Measurements from ENCODE around the gene CAPN5.

The CAPN5 gene

GRCh38 chr11:77020734-77021133 is 46.0 kb upstream of the CAPN5 start:
- Histone ChIP-seq H3K27me3 (ENCODE audit: insufficient read depth, low read length) (no peaks in the 10 kb centered on the region), H3K9me2 (ENCODE audit: low read depth, low read length) (no peaks in the 10 kb centered on the region), H3K9ac (ENCODE audit: low read length) (no peak overlapping the region), H3K27ac (ENCODE audit: low read depth, low read length, poor library complexity, severe bottlenecking) (no peak overlapping the region), H2AFZ (ENCODE audit: low read length) (no peak overlapping the region), H3K36me3 (ENCODE audit: insufficient read depth, low read length) (no peaks in the 10 kb centered on the region), H3K9me3 (ENCODE audit: low read length) (no peaks in the 10 kb centered on the region), H3K79me2 (ENCODE audit: insufficient read depth, low read length) (no peaks in the 10 kb centered on the region), H3K4me2 (ENCODE audit: low read length) (no peak overlapping the region), H3K4me1 (ENCODE audit: insufficient read depth, low read length, severe bottlenecking) (no peaks in the 10 kb centered on the region), H3F3A (ENCODE audit: insufficient read depth, low read length) (no peaks in the 10 kb centered on the region), H4K20me1 (ENCODE audit: insufficient read depth, low read length) (no peaks in the 10 kb centered on the region), H3K4me3 (ENCODE audit: low read depth, low read length, poor library complexity, severe bottlenecking) (no peak overlapping the region)
- TF ChIP-seq CTCF (IDR thresholded peaks at IDR 0.05; ENCODE audit: low read length) (no peak), EZH2 (IDR thresholded peaks at IDR 0.05; ENCODE audit: borderline replicate concordance, low read length) (no peak)

GRCh38 chr11:77024745-77025144 is 42.0 kb upstream of the CAPN5 start:
- Histone ChIP-seq H3K9me2 (ENCODE audit: low read depth, low read length) (no peaks in the 10 kb centered on the region), H3K36me3 (ENCODE audit: insufficient read depth, low read length) (no peaks in the 10 kb centered on the region), H3K4me1 (ENCODE audit: insufficient read depth, low read length, severe bottlenecking) (no peaks in the 10 kb centered on the region), H3F3A (ENCODE audit: insufficient read depth, low read length) (no peaks in the 10 kb centered on the region), H3K9me3 (ENCODE audit: low read length) (no peaks in the 10 kb centered on the region), H3K27me3 (ENCODE audit: insufficient read depth, low read length) (no peaks in the 10 kb centered on the region), H3K4me3 (ENCODE audit: low read depth, low read length, poor library complexity, severe bottlenecking) (no peak overlapping the region), H4K20me1 (ENCODE audit: insufficient read depth, low read length) (no peaks in the 10 kb centered on the region), H2AFZ (ENCODE audit: low read length) (no peak overlapping the region), H3K79me2 (ENCODE audit: insufficient read depth, low read length) (no peaks in the 10 kb centered on the region), H3K4me2 (ENCODE audit: low read length) (no peak overlapping the region), H3K9ac (ENCODE audit: low read length) (no peak overlapping the region), H3K27ac (ENCODE audit: low read depth, low read length, poor library complexity, severe bottlenecking) (no peak overlapping the region)
- TF ChIP-seq EZH2 (IDR thresholded peaks at IDR 0.05; ENCODE audit: borderline replicate concordance, low read length), result no peak
- TF ChIP-seq CTCF (IDR thresholded peaks at IDR 0.05; ENCODE audit: low read length), result no peak

- Histone ChIP-seq H3K9me3 (ENCODE audit: low read length) (no peaks in the 10 kb centered on the region), H3K27me3 (ENCODE audit: insufficient read depth, low read length) (no peaks in the 10 kb centered on the region), H3K4me1 (ENCODE audit: insufficient read depth, low read length, severe bottlenecking) (no peaks in the 10 kb centered on the region), H3F3A (ENCODE audit: insufficient read depth, low read length) (no peaks in the 10 kb centered on the region), H3K4me2 (ENCODE audit: low read length) (no peak overlapping the region), H3K36me3 (ENCODE audit: insufficient read depth, low read length) (no peaks in the 10 kb centered on the region), H3K79me2 (ENCODE audit: insufficient read depth, low read length) (no peaks in the 10 kb centered on the region), H4K20me1 (ENCODE audit: insufficient read depth, low read length) (no peaks in the 10 kb centered on the region), H3K9ac (ENCODE audit: low read length) (no peak overlapping the region), H3K9me2 (ENCODE audit: low read depth, low read length) (no peaks in the 10 kb centered on the region), H2AFZ (ENCODE audit: low read length) (no peak overlapping the region), H3K27ac (ENCODE audit: low read depth, low read length, poor library complexity, severe bottlenecking) (no peak overlapping the region), H3K4me3 (ENCODE audit: low read depth, low read length, poor library complexity, severe bottlenecking) (no peak overlapping the region)
- TF ChIP-seq CTCF (IDR thresholded peaks at IDR 0.05; ENCODE audit: low read length) (no peak), EZH2 (IDR thresholded peaks at IDR 0.05; ENCODE audit: borderline replicate concordance, low read length) (no peak)
Observed at GRCh38 chr11:77026221-77026620, 40.5 kb upstream of the CAPN5 start.
